Endodermal cell (in vitro differentiated cells): Measurements from ENCODE around the gene NDUFS1. TPM values are rescaled to one million over a fixed set of nuclear protein-coding genes. Genes with fewer than 3 reads are reported as not detected.
"Not testable (repeated sequence)": the region's sequence is repeated elsewhere in the genome, so short reads cannot be mapped to it uniquely, and the experiment has no call there.

Experiments used
- DNase-seq: peaks from one replicate; pipeline ENCODE4 v3.0.0-alpha.2; 2017
- H3K27ac ChIP-seq: 2 replicates; pipeline ENCODE4 v1.5.1; 2013; ENCODE audit warnings: mild to moderate bottlenecking, low read depth, low read length, moderate library complexity
- H3K27me3 ChIP-seq: 2 replicates; pipeline ENCODE4 v1.6.1; 2013; ENCODE audit warnings: mild to moderate bottlenecking, low read length, moderate library complexity; ENCODE audit not compliant: insufficient read depth, control insufficient read depth, poor library complexity, severe bottlenecking
- H3K36me3 ChIP-seq: 2 replicates; pipeline ENCODE4 v1.7.0; 2013; ENCODE audit warnings: mild to moderate bottlenecking, low read length, moderate library complexity; ENCODE audit not compliant: control insufficient read depth, insufficient read depth
- H3K4me1 ChIP-seq: one replicate; pipeline ENCODE4 v1.7.0; 2013; ENCODE audit warnings: low read length; ENCODE audit not compliant: control insufficient read depth, insufficient read depth
- H3K4me3 ChIP-seq: 2 replicates; pipeline ENCODE4 v1.5.1; 2013; ENCODE audit warnings: mild to moderate bottlenecking, low read length, moderate library complexity
- H3K9ac ChIP-seq: 2 replicates; pipeline ENCODE4 v1.6.1; 2013; ENCODE audit warnings: mild to moderate bottlenecking, low read length, moderate library complexity; ENCODE audit not compliant: poor library complexity, severe bottlenecking; ENCODE audit errors: extremely low read depth
- H3K9me3 ChIP-seq: 2 replicates; pipeline ENCODE4 v1.6.1; 2013; ENCODE audit warnings: mild to moderate bottlenecking, low read length, moderate library complexity; ENCODE audit not compliant: control insufficient read depth
- H3K27ac Mint-ChIP-seq: 2 replicates; pipeline ENCODE4 v1.8.0; 2020; ENCODE audit warnings: mixed read lengths
- H3K27me3 Mint-ChIP-seq: 2 replicates; pipeline ENCODE4 v1.8.0; 2021; ENCODE audit warnings: mild to moderate bottlenecking, mixed read lengths; ENCODE audit not compliant: insufficient read depth
- H3K36me3 Mint-ChIP-seq: 2 replicates; pipeline ENCODE4 v1.8.0; 2020; ENCODE audit warnings: low read depth, mixed read lengths
- H3K4me1 Mint-ChIP-seq: 2 replicates; pipeline ENCODE4 v1.8.0; 2020; ENCODE audit warnings: mixed read lengths
- H3K4me3 Mint-ChIP-seq: 2 replicates; pipeline ENCODE4 v1.8.0; 2020; ENCODE audit warnings: mild to moderate bottlenecking, moderate library complexity, mixed read lengths
- H3K9me3 Mint-ChIP-seq: 2 replicates; pipeline ENCODE4 v1.8.0; 2020; ENCODE audit warnings: mild to moderate bottlenecking, mixed read lengths
- WGBS, 2 experiments: methylation state at CpG; one replicate each; pipeline versions ENCODE4 v1.1.5 to v1.1.7; 2013; ENCODE audit warnings: missing lambda C conversion rate in 2 of 2, mixed read lengths in 1 of 2; ENCODE audit not compliant: insufficient coverage in 1 of 2, insufficient read length in 1 of 2; 5-methylcytosine and 5-hydroxymethylcytosine counted together
- total RNA-seq, 2 donors: library from RNA; stranded (reverse); fragmentation: NEBNext Ultra II Directional in 1 of 2; extraction: Animal tissue kit (Norgen Biotek cat#: 25700) in 1 of 2; gene quantifications; 2 replicates in 1 of 2; 3 replicates in 1 of 2; pipeline ENCODE4 v1.2.1, GENCODE V29; 2021
- TF ChIP-seq, protein P1 (sequence below): fragments of 200-600 bp; sonication (generic); conservative IDR thresholded peaks from 2 replicates; pipeline ENCODE4 v1.5.0; 2021; ENCODE audit warnings: antibody characterized with exemption, mild to moderate bottlenecking

The NDUFS1 gene
- total RNA-seq, 2 donors from 2014 or later: 88.3 to 91.5 TPM

DNA sequence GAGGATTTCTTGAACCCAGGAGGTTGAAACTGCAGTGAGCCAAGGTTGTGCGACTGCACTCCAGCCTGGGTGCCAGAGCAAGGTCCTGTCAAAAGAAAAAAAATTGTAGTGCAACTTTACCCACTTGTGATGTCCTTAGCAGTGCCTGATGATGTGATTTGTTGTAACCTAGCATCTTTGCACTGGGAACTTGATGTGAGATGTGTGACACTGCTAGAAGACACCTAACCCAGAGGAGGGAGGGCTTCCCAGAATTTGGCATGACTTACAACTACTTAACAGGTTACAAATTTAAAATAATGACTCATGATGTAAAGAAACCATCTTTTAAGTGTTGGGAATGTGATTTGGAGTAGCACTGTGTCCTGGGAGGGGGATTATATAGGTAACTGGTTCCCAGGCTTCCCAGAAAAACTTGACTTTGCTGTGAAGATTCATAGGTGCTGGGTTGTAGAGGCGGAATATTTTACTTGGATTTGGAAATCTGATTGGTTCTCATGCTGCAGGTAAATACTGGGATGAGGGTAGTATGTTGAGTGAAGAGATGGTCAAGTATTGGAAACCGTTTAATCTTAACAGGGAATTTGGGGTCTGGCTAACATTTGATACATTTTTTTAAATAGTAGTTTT is 4.1 kb upstream of the NDUFS1 start:
- Histone ChIP-seq H3K27ac (no peak overlapping the region), H3K27me3 (no peaks in the 10 kb centered on the region), H3K36me3 (peaks cover 54% of the 10 kb centered on the region), H3K9me3 (peaks cover 16% of the 10 kb centered on the region), H3K4me1 (peaks cover 6% of the 10 kb centered on the region), H3K4me3 (no peak overlapping the region), H3K9ac (no peak overlapping the region)
- H3K36me3 Mint-ChIP-seq: peaks cover 55% of the 10 kb centered on the region
- no peaks in the 10 kb centered on the region for H3K27me3 Mint-ChIP-seq
- 90 to 100% methylated on average over 1 to 3 of the region's 3 CpGs for WGBS, 2 experiments
- no peak overlapping the region for H3K4me3 Mint-ChIP-seq
- H3K4me1 Mint-ChIP-seq: peaks cover 10% of the 10 kb centered on the region
- DNase-seq: no peak
- TF ChIP-seq, protein P1, sequence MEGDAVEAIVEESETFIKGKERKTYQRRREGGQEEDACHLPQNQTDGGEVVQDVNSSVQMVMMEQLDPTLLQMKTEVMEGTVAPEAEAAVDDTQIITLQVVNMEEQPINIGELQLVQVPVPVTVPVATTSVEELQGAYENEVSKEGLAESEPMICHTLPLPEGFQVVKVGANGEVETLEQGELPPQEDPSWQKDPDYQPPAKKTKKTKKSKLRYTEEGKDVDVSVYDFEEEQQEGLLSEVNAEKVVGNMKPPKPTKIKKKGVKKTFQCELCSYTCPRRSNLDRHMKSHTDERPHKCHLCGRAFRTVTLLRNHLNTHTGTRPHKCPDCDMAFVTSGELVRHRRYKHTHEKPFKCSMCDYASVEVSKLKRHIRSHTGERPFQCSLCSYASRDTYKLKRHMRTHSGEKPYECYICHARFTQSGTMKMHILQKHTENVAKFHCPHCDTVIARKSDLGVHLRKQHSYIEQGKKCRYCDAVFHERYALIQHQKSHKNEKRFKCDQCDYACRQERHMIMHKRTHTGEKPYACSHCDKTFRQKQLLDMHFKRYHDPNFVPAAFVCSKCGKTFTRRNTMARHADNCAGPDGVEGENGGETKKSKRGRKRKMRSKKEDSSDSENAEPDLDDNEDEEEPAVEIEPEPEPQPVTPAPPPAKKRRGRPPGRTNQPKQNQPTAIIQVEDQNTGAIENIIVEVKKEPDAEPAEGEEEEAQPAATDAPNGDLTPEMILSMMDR: no peak
- H3K9me3 Mint-ChIP-seq: peaks cover 16% of the 10 kb centered on the region
- peak overlapping the region; percentile 64 for H3K27ac Mint-ChIP-seq

DNA sequence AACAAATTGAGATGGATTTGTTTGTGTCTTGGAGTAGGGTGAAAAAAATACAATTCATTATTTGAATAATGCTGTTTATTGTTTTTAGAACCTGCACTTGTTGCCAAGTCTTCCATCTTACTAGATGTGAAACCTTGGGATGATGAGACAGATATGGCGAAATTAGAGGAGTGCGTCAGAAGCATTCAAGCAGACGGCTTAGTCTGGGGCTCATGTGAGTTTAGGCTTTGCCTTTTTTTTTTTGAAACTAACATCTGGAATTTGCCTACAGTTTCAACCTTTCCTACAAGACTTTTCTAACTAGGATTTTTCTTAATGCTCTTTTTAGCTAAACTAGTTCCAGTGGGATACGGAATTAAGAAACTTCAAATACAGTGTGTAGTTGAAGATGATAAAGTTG is 3.2 kb upstream of the NDUFS1 start:
- not testable (repeated sequence) for H3K4me1 ChIP-seq, H3K27me3 Mint-ChIP-seq, H3K4me3 Mint-ChIP-seq, H3K27ac ChIP-seq, H3K27ac Mint-ChIP-seq, H3K9me3 Mint-ChIP-seq, DNase-seq, H3K27me3 ChIP-seq, H3K9ac ChIP-seq
- 93 to 100% methylated on average over 3 to 4 of the region's 4 CpGs for WGBS, 2 experiments
- peaks cover 14% of the 10 kb centered on the region for H3K9me3 ChIP-seq
- Mint-ChIP-seq H3K4me1 (peaks cover 13% of the 10 kb centered on the region), H3K36me3 (peaks cover 50% of the 10 kb centered on the region)
- peak overlapping the region; percentile 98 for H3K4me3 ChIP-seq
- H3K36me3 ChIP-seq: peaks cover 52% of the 10 kb centered on the region

DNA sequence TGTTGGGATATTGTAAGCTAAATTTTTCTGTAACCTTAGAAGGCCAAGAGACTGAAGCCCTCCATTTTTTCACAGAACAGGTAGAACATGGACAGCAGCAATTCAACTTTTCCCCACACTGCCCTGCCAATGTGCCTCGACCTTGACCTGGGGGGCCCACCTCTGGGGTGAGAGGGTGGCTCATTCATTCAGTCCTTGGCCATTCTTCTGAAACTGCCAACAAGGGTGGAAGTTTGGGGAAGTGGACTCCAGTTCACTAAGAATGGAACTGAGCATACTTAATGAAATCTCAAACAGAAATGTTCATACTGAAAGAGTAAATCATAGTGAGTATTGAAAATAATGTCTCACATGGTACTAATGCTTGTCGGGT is 1.5 kb upstream of the NDUFS1 start:
- Mint-ChIP-seq H3K9me3 (peaks cover 2% of the 10 kb centered on the region), H3K36me3 (peaks cover 50% of the 10 kb centered on the region), H3K4me3 (peak overlapping the region; percentile 97), H3K27ac (peak overlapping the region; percentile 85), H3K27me3 (no peaks in the 10 kb centered on the region), H3K4me1 (peaks cover 13% of the 10 kb centered on the region)
- peak overlapping the region; percentile 83 for H3K9ac ChIP-seq
- H3K27ac ChIP-seq: no peak overlapping the region
- TF ChIP-seq, protein P1: no peak
- no peaks in the 10 kb centered on the region for H3K27me3 ChIP-seq
- peaks cover 6% of the 10 kb centered on the region for H3K4me1 ChIP-seq
- no peak for DNase-seq
- 70 to 77% methylated on average over 2 of the region's 2 CpGs for WGBS, 2 experiments
- peaks cover 12% of the 10 kb centered on the region for H3K9me3 ChIP-seq
- H3K36me3 ChIP-seq: peaks cover 55% of the 10 kb centered on the region
- H3K4me3 ChIP-seq: peak overlapping the region; percentile 98
